ENCODE data around the gene EIF4A3.
A peak's percentile ranks its signal among the peaks of the same experiment; 100 is the strongest.

The EIF4A3 gene

GRCh38 chr17:80147035-80147822 lies at the start of gene EIF4A3:
Gene EIF4A3 (minus strand): TSS chr17:80147128. CDS start chr17:80146961, 167 bp downstream.
- peak; percentile 95 for DNase-seq
- Mint-ChIP-seq H3K9me3 (no peaks in the 10 kb centered on the region), H3K27me3 (no peaks in the 10 kb centered on the region), H3K4me1 (ENCODE audit: low read depth) (peaks cover 50% of the 10 kb centered on the region), H3K4me3 (peak within 1 kb of the TSS; percentile 87), H3K27ac (peak within 1 kb of the TSS; percentile 97), H3K36me3 (ENCODE audit: low read depth) (peaks cover 55% of the 10 kb centered on the region)

- Mint-ChIP-seq H3K36me3 (ENCODE audit: low read depth) (no peaks in the 10 kb centered on the region), H3K27me3 (peaks cover 9% of the 10 kb centered on the region), H3K27ac (no peak overlapping the region), H3K9me3 (no peaks in the 10 kb centered on the region), H3K4me1 (ENCODE audit: low read depth) (peaks cover 2% of the 10 kb centered on the region), H3K4me3 (no peak overlapping the region)
- no peak for DNase-seq
Observed at GRCh38 chr17:80196652-80197051, 49.7 kb upstream of the EIF4A3 start.

DNA sequence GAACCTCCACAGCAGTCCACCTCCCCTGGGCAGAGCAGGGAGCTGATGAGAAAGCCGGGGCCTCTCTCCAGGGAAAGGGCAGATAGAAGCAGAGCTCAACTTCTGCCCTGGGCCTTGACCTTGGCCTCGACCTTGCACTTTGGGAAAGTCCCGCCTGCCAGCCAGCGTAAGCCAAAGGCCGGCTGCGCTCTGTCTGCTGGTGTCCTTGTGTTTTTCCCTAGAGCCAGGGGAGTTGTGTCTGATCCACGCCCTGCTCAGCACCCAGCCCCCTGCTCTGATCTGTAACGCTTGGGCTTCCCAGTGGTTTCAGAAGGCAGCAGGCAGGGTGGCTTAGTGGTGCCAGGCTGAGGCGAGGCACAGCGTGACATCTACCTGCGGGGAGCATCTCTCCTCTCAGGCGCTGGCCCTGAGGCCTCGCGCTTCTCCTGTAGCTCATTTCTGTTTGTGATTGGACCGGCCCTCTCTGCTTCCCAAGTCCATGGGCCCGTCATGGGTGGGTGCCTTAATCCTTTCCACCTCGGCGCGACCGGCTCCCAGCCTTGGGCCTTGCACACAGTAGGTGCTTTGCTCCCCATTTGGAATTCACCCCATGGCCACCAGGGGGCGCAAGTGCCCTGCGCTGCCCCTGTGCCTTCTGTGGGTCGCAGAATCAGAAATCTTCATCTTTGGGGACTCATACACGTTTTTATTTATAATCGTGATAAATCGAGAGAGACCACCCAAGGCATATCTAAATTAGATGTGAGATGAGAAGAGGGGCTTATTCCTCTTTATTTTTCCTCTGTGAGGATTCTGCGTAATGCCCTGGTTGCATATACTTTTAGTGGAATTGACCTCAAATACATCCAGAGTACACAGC lies 49.0 kb upstream of the EIF4A3 start:
- no peaks in the 10 kb centered on the region for H3K9me3 Mint-ChIP-seq
- no peaks in the 10 kb centered on the region for H3K36me3 Mint-ChIP-seq (ENCODE audit: low read depth)
- H3K27me3 Mint-ChIP-seq = peaks cover 11% of the 10 kb centered on the region
- peaks cover 2% of the 10 kb centered on the region for H3K4me1 Mint-ChIP-seq (ENCODE audit: low read depth)
- DNase-seq = peak; percentile 78
- no peak overlapping the region for H3K27ac Mint-ChIP-seq
- H3K4me3 Mint-ChIP-seq = no peak overlapping the region

- no peak for DNase-seq
- H3K27ac Mint-ChIP-seq = no peak overlapping the region
- no peaks in the 10 kb centered on the region for H3K9me3 Mint-ChIP-seq
- no peak overlapping the region for H3K4me3 Mint-ChIP-seq
- H3K27me3 Mint-ChIP-seq = peaks cover 11% of the 10 kb centered on the region
- no peaks in the 10 kb centered on the region for H3K36me3 Mint-ChIP-seq (ENCODE audit: low read depth)
- peaks cover 2% of the 10 kb centered on the region for H3K4me1 Mint-ChIP-seq (ENCODE audit: low read depth)
Observed at GRCh38 chr17:80195141-80195540, 48.2 kb upstream of the EIF4A3 start.

DNA sequence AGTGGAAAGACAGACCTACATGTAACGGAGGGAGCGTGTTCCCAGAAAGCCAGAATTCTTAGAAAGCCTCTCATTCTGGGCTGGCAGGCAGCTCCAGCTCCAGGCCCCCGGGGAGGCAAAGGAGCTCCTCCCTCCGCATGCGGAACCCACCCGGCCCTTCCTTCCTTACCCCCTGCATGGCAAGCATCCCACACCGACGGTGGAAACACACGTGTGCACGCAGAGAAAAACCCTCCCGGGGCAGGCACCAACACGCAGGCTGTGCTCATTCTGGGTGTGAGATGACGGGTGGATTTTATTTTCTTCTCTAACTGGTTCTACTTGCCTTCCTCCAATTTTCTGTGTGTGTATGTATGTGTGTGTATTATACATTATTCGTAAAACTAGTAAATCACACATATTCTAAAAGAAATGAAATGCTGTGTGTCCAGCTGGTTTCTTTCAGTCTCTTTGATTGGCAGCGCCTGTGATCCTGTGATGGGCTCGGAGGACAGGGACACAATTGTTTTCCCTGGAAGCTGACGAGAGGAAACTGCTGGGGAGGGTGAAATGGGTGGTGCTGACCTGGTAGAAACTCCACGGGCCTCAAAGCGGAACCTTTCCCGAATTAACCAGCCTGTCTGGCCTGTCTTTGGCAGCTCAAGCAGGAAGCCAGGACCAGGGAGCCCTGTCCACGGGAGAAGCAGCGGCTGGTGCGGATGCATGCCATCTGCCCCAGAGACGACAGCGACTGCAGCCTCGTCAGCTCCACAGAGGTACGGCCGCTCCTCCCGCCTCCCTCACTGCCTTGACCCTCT lies 45.1 kb upstream of the EIF4A3 start:
- H3K9me3 Mint-ChIP-seq = no peaks in the 10 kb centered on the region
- H3K27me3 Mint-ChIP-seq = peaks cover 11% of the 10 kb centered on the region
- DNase-seq = no peak
- H3K4me1 Mint-ChIP-seq (ENCODE audit: low read depth) = peaks cover 2% of the 10 kb centered on the region
- no peak overlapping the region for H3K4me3 Mint-ChIP-seq
- H3K27ac Mint-ChIP-seq = no peak overlapping the region
- H3K36me3 Mint-ChIP-seq (ENCODE audit: low read depth) = no peaks in the 10 kb centered on the region

DNA sequence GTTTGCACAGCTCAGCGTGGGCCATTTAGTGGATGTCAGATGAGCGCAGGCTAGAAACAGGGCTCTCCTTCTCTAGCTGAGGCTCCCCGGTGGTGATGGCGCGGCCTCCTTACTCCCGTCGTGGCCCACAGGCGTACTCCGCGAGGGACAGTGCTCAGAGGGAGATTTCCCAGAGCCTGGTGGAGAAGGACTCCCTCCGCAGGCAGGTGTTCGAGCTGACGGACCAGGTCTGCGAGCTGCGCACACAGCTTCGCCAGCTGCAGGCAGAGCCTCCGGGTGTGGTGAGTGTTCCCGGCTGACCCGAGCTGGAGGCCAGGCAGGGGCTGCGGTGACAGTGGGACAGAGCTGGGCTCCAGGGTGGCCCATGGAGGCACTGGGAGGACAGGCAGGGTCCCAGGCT lies 44.3 kb upstream of the EIF4A3 start:
- no peak overlapping the region for H3K27ac Mint-ChIP-seq
- H3K9me3 Mint-ChIP-seq = no peaks in the 10 kb centered on the region
- H3K27me3 Mint-ChIP-seq = peaks cover 11% of the 10 kb centered on the region
- DNase-seq = no peak
- peaks cover 2% of the 10 kb centered on the region for H3K4me1 Mint-ChIP-seq (ENCODE audit: low read depth)
- no peaks in the 10 kb centered on the region for H3K36me3 Mint-ChIP-seq (ENCODE audit: low read depth)
- H3K4me3 Mint-ChIP-seq = no peak overlapping the region

DNA sequence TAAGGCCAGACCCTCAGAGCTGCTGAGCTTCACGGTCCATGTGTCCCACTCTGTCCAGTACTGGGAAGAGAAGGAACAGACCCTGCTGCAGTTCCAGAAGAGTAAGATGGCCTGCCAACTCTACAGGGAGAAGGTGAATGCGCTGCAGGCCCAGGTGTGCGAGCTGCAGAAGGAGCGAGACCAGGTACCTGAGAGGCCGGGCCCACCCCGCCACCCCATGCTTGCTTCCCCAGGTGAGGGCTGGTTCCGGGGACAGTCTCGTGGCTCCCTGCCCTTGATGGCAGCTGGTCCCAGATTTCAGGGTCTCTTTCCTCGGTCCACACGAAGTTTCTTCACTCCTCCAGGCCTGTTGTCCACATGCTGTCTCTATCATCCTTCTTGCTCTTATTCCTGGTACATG lies 43.8 kb upstream of the EIF4A3 start:
- no peak overlapping the region for H3K4me3 Mint-ChIP-seq
- no peak overlapping the region for H3K27ac Mint-ChIP-seq
- H3K4me1 Mint-ChIP-seq (ENCODE audit: low read depth) = no peaks in the 10 kb centered on the region
- H3K27me3 Mint-ChIP-seq = peaks cover 11% of the 10 kb centered on the region
- DNase-seq = no peak
- H3K9me3 Mint-ChIP-seq = no peaks in the 10 kb centered on the region
- no peaks in the 10 kb centered on the region for H3K36me3 Mint-ChIP-seq (ENCODE audit: low read depth)

DNA sequence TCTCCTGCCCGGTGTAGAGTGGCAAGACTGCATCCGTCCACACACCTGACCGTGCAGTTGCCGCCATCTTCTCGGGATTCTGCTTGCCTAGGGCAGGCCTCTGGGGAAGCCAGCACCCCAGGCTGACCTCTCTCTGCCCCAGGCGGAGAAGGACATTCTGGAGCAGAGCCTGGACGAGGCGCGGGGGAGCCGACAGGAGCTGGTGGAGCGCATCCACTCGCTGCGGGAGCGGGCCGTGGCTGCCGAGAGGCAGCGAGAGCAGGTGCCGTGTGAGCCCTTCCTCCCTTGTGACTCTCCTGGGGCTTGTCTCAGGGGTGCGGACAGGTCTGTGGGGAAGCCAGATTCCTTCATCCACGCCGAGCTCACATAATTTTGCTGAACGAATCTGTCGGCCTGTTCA lies 42.7 kb upstream of the EIF4A3 start:
- Mint-ChIP-seq H3K27ac (no peak overlapping the region), H3K36me3 (ENCODE audit: low read depth) (no peaks in the 10 kb centered on the region), H3K27me3 (peaks cover 11% of the 10 kb centered on the region), H3K4me3 (no peak overlapping the region), H3K9me3 (no peaks in the 10 kb centered on the region), H3K4me1 (ENCODE audit: low read depth) (no peaks in the 10 kb centered on the region)
- no peak for DNase-seq

DNA sequence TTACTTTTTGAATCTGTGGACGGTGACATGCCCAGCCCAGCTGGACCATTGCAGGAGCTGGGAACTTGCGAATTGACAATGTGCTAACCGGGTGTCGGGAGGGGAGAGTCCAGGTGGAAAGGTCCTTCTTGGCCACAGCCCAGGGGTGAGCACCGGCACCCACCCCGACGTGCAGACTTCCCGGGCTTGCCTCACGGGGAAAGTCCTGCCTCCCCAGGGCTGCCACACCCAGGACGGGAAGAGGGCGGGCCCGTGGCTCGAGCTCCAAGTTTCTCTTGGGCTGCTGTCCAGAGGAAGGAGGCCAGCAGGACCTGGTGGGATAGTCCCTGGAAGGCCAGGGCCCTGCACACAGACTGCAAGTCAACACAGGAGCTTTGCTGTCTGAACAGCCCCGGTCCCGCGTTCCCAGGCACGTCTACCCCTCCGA lies 40.6 kb upstream of the EIF4A3 start:
- Mint-ChIP-seq H3K27me3 (peaks cover 7% of the 10 kb centered on the region), H3K4me3 (no peak overlapping the region), H3K27ac (no peak overlapping the region), H3K36me3 (ENCODE audit: low read depth) (no peaks in the 10 kb centered on the region), H3K9me3 (no peaks in the 10 kb centered on the region), H3K4me1 (ENCODE audit: low read depth) (no peaks in the 10 kb centered on the region)
- DNase-seq = no peak

DNA sequence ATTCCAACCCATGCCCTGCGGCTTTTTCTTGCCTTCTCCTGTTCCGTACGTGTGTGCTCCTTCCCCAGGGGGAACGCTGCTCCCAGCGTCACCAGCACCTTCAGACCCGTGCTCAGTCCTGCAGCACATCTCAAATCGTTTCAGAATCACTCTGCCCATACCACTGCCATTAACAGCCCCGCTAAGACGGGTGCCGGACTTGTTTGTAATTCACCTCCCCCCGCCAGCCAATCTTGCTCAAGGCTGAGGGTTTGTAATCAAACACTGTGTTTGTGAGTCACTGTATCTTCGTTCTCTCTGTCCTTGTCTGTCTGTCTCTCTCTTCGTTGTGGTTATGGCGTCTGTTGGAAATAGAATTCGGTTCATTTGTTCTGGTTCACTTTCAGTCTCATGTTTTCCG lies 40.2 kb upstream of the EIF4A3 start:
- no peaks in the 10 kb centered on the region for H3K4me1 Mint-ChIP-seq (ENCODE audit: low read depth)
- H3K27ac Mint-ChIP-seq = no peak overlapping the region
- DNase-seq = no peak
- H3K27me3 Mint-ChIP-seq = peaks cover 6% of the 10 kb centered on the region
- no peak overlapping the region for H3K4me3 Mint-ChIP-seq
- H3K9me3 Mint-ChIP-seq = no peaks in the 10 kb centered on the region
- no peaks in the 10 kb centered on the region for H3K36me3 Mint-ChIP-seq (ENCODE audit: low read depth)

DNA sequence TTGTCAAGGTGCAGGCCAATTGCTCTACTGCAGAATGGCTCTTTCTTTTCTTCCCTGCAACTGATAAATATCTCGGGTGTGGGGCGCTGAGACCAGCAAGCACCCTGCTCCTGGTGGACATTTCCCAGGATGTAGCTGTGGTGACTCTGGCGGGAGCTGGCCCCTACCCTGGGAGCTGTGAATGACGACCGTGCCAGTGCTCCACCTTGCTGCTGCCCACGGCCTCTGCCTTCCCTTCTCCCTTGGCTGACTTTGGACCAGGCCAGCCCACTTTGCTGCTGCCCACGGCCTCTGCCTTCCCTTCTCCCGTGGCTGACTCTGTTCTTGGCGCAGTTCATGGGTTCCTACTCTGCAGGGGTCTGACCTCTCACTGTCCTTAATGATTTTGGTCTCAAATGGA lies 39.0 kb upstream of the EIF4A3 start:
- H3K36me3 Mint-ChIP-seq (ENCODE audit: low read depth) = no peaks in the 10 kb centered on the region
- H3K9me3 Mint-ChIP-seq = no peaks in the 10 kb centered on the region
- H3K27ac Mint-ChIP-seq = no peak overlapping the region
- no peaks in the 10 kb centered on the region for H3K4me1 Mint-ChIP-seq (ENCODE audit: low read depth)
- H3K4me3 Mint-ChIP-seq = no peak overlapping the region
- DNase-seq = no peak
- H3K27me3 Mint-ChIP-seq = no peaks in the 10 kb centered on the region

- H3K27me3 Mint-ChIP-seq = no peaks in the 10 kb centered on the region
- DNase-seq = no peak
- no peaks in the 10 kb centered on the region for H3K36me3 Mint-ChIP-seq (ENCODE audit: low read depth)
- H3K4me1 Mint-ChIP-seq (ENCODE audit: low read depth) = no peaks in the 10 kb centered on the region
- H3K27ac Mint-ChIP-seq = no peak overlapping the region
- H3K9me3 Mint-ChIP-seq = no peaks in the 10 kb centered on the region
- H3K4me3 Mint-ChIP-seq = no peak overlapping the region
Observed at GRCh38 chr17:80184423-80184714, 37.4 kb upstream of the EIF4A3 start.

DNA sequence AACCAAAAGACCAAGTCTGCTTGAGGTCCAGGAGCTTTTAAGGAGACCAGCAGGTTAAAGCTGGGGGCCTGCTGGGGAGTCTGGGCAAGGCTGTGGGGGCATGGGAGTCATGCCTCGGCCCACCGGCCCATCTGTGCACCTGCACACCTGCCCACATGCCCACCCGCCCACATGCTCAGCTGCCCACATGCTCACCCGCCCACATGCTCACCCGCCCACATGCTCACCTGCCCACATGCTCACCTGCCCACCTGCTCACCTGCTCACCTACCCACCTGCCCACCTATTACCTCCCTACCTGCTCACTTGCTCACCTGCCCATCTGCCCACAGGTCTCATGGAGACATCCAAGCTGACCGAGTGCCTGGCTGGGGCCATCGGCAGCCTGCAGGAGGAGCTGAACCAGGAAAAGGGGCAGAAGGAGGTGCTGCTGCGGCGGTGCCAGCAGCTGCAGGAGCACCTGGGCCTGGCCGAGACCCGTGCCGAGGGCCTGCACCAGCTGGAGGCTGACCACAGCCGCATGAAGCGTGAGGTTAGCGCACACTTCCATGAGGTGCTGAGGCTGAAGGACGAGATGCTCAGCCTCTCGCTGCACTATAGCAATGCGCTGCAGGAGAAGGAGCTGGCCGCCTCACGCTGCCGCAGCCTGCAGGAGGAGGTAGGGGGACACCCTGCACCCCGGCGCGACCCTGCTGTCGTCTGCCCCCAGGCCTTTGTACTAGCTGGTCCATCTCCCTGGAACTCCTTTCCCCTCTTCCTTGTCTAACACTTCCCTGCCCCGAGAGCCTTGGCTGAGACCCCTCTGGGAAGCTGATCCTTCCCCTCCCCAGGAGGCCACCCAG lies 36.9 kb upstream of the EIF4A3 start:
- no peak for DNase-seq
- Mint-ChIP-seq H3K4me3 (no peak overlapping the region), H3K9me3 (no peaks in the 10 kb centered on the region), H3K27ac (no peak overlapping the region), H3K27me3 (no peaks in the 10 kb centered on the region), H3K36me3 (ENCODE audit: low read depth) (no peaks in the 10 kb centered on the region), H3K4me1 (ENCODE audit: low read depth) (no peaks in the 10 kb centered on the region)

- Mint-ChIP-seq H3K27me3 (no peaks in the 10 kb centered on the region), H3K4me1 (ENCODE audit: low read depth) (no peaks in the 10 kb centered on the region), H3K4me3 (no peak overlapping the region), H3K9me3 (no peaks in the 10 kb centered on the region), H3K36me3 (ENCODE audit: low read depth) (no peaks in the 10 kb centered on the region), H3K27ac (no peak overlapping the region)
- no peak for DNase-seq
Observed at GRCh38 chr17:80182845-80183223, 35.9 kb upstream of the EIF4A3 start.

Measured in activated T-cell treated with anti-CD3 and anti-CD28 coated beads, Interleukin-2, amount 50 U/mL, for 24 hours (primary cell).